Smooth muscle cell (in vitro differentiated cells): ENCODE measurements around the gene SEMA4C. TPM values are rescaled to one million over a fixed set of nuclear protein-coding genes. Genes with fewer than 3 reads are reported as not detected.

Experiments
- DNase-seq: peaks from one replicate; lab custom pipeline; 2025; ENCODE audit not compliant: unreplicated experiment; lab: John Stamatoyannopoulos, UW
- H2AFZ ChIP-seq: fragments of 200-600 bp; sonication (generic); 2 replicates; pipeline ENCODE4 v1.6.0; 2016; ENCODE audit warnings: antibody characterized with exemption, low read depth, mild to moderate bottlenecking
- H3F3A ChIP-seq: fragments of 200-600 bp; sonication (generic); 2 replicates; pipeline ENCODE4 v1.6.0; 2017; ENCODE audit warnings: antibody characterized with exemption, low read depth
- H3K27ac ChIP-seq: fragments of 200-600 bp; sonication (generic); 2 replicates; pipeline ENCODE4 v1.5.1; 2016; ENCODE audit warnings: low read depth, mild to moderate bottlenecking
- H3K27me3 ChIP-seq: fragments of 200-600 bp; sonication (generic); 2 replicates; pipeline ENCODE4 v1.6.1; 2016; ENCODE audit warnings: low read depth, mild to moderate bottlenecking
- H3K36me3 ChIP-seq: fragments of 200-600 bp; sonication (generic); 2 replicates; pipeline ENCODE4 v1.5.1; 2016; ENCODE audit warnings: low read depth
- H3K4me1 ChIP-seq: fragments of 200-600 bp; sonication (generic); 2 replicates; pipeline ENCODE4 v1.5.1; 2016; ENCODE audit warnings: low read depth
- H3K4me2 ChIP-seq: fragments of 200-600 bp; sonication (generic); 2 replicates; pipeline ENCODE4 v1.6.0; 2016; ENCODE audit warnings: mild to moderate bottlenecking
- H3K4me3 ChIP-seq: fragments of 200-600 bp; sonication (generic); 2 replicates; pipeline ENCODE4 v1.5.1; 2016; ENCODE audit warnings: mild to moderate bottlenecking
- H3K79me2 ChIP-seq: fragments of 200-600 bp; sonication (generic); 2 replicates; pipeline ENCODE4 v1.6.0; 2016; ENCODE audit warnings: low read depth, mild to moderate bottlenecking
- H3K9ac ChIP-seq: fragments of 200-600 bp; sonication (generic); 2 replicates; pipeline ENCODE4 v1.6.0; 2016; ENCODE audit warnings: low read depth
- H3K9me3 ChIP-seq: fragments of 200-600 bp; sonication (generic); replicated peaks from 2 replicates; pipeline ENCODE4 v1.5.1; 2016; ENCODE audit warnings: low read depth
- H4K20me1 ChIP-seq: fragments of 200-600 bp; sonication (generic); 2 replicates; pipeline ENCODE4 v1.6.0; 2016; ENCODE audit warnings: low read depth
- CTCF ChIP-seq: fragments of 200-600 bp; sonication (generic); IDR thresholded peaks from 2 replicates; pipeline ENCODE4 v1.5.1; 2017; ENCODE audit warnings: borderline replicate concordance, mild to moderate bottlenecking, antibody characterized with exemption; ENCODE audit not compliant: insufficient read depth, poor library complexity, severe bottlenecking
- WGBS: methylation state at CpG from one replicate; pipeline ENCODE4 v1.1.7; 2016; ENCODE audit warnings: low lambda C conversion rate; 5-methylcytosine and 5-hydroxymethylcytosine counted together
- polyA plus RNA-seq: library from polyadenylated mRNA; unstranded; fragments of >200 nt; fragmentation: Nextera tagmentation; extraction: Ambion mirVana; gene quantifications from 2 replicates; pipeline ENCODE4 v1.2.1, GENCODE V29; 2016
- total RNA-seq: library from RNA; depleted of rRNA; stranded (reverse); fragments of >200 nt; gene quantifications from 2 replicates; pipeline ENCODE4 v1.2.3, GENCODE V29; 2014

SEMA4C gene
- total and polyA plus RNA-seq, 2 experiments from 2014 or later, result 40.7 to 41.0 TPM

GRCh38 chr2:96831679-96832078, 38.2 kb downstream of the SEMA4C start:
- 92% methylated on average over 10 of the region's 10 CpGs for WGBS
- H3K27me3 ChIP-seq, result no peaks in the 10 kb centered on the region
- H3K79me2 ChIP-seq, result no peaks in the 10 kb centered on the region
- no peak overlapping the region for H3K27ac ChIP-seq
- no peak overlapping the region for H3K4me2 ChIP-seq
- H4K20me1 ChIP-seq, result no peaks in the 10 kb centered on the region
- H2AFZ ChIP-seq, result no peak overlapping the region
- H3K9ac ChIP-seq, result no peak overlapping the region
- H3F3A ChIP-seq, result no peaks in the 10 kb centered on the region
- no peaks in the 10 kb centered on the region for H3K9me3 ChIP-seq
- peaks cover 14% of the 10 kb centered on the region for H3K4me1 ChIP-seq
- TF ChIP-seq CTCF, result no peak
- DNase-seq, result no peak
- H3K36me3 ChIP-seq, result no peaks in the 10 kb centered on the region
- no peak overlapping the region for H3K4me3 ChIP-seq

- H3K27me3 ChIP-seq, result no peaks in the 10 kb centered on the region
- H3K4me2 ChIP-seq, result no peak overlapping the region
- TF ChIP-seq CTCF, result no peak
- H2AFZ ChIP-seq, result no peak overlapping the region
- H3K27ac ChIP-seq, result no peak overlapping the region
- peaks cover 14% of the 10 kb centered on the region for H3K4me1 ChIP-seq
- no peaks in the 10 kb centered on the region for H4K20me1 ChIP-seq
- H3K4me3 ChIP-seq, result no peak overlapping the region
- no peaks in the 10 kb centered on the region for H3K9me3 ChIP-seq
- 92% methylated on average over 5 of the region's 5 CpGs for WGBS
- H3K36me3 ChIP-seq, result no peaks in the 10 kb centered on the region
- H3K9ac ChIP-seq, result no peak overlapping the region
- DNase-seq, result no peak
- no peaks in the 10 kb centered on the region for H3F3A ChIP-seq
- H3K79me2 ChIP-seq, result no peaks in the 10 kb centered on the region
Measured at GRCh38 chr2:96830044-96830562, 39.8 kb downstream of the SEMA4C start.

GRCh38 chr2:96828874-96829273, 41.0 kb downstream of the SEMA4C start:
- Histone ChIP-seq H4K20me1 (no peaks in the 10 kb centered on the region), H3K79me2 (no peaks in the 10 kb centered on the region), H3K9me3 (no peaks in the 10 kb centered on the region), H3K9ac (no peak overlapping the region), H3K27ac (no peak overlapping the region), H3K36me3 (no peaks in the 10 kb centered on the region), H3F3A (no peaks in the 10 kb centered on the region), H3K4me1 (peaks cover 14% of the 10 kb centered on the region), H3K4me3 (no peak overlapping the region), H3K4me2 (no peak overlapping the region), H2AFZ (no peak overlapping the region), H3K27me3 (no peaks in the 10 kb centered on the region)
- DNase-seq, result no peak
- no peak for TF ChIP-seq CTCF
- WGBS, result 98% methylated on average over 13 of the region's 13 CpGs

GRCh38 chr2:96828436-96828835, 41.4 kb downstream of the SEMA4C start:
- no peak for TF ChIP-seq CTCF
- Histone ChIP-seq H3K4me2 (no peak overlapping the region), H4K20me1 (no peaks in the 10 kb centered on the region), H3K9ac (no peak overlapping the region), H3K36me3 (no peaks in the 10 kb centered on the region), H3K9me3 (no peaks in the 10 kb centered on the region), H3K79me2 (no peaks in the 10 kb centered on the region), H3K27ac (no peak overlapping the region), H3F3A (no peaks in the 10 kb centered on the region), H2AFZ (no peak overlapping the region), H3K4me3 (no peak overlapping the region), H3K27me3 (no peaks in the 10 kb centered on the region), H3K4me1 (peaks cover 13% of the 10 kb centered on the region)
- WGBS, result 96% methylated on average over 14 of the region's 14 CpGs
- no peak for DNase-seq
